SK-N-SH (cell line): ENCODE data around the gene SSB. TPM values are rescaled to one million over a fixed set of nuclear protein-coding genes. Genes with fewer than 3 reads are reported as not detected.

ENCODE experiments used
- CTCF ChIA-PET: fragments of 300-600, 350-600 bp; formaldehyde crosslinking; extraction: SDS; loops from one replicate; lab custom pipeline; 2021; lab: Yijun Ruan, JAX
- POLR2A ChIA-PET: fragments of 350-600 bp; sonication (Branson Sonifier 250); formaldehyde crosslinking; extraction: SDS; loops from one replicate; lab custom pipeline; 2020; ENCODE audit warnings: antibody characterized with exemption, inconsistent platforms; lab: Yijun Ruan, JAX
- DNase-seq: peaks from one replicate; pipeline ENCODE4 v3.0.0; 2012
- H2AFZ ChIP-seq: fragments of 200-600 bp; sonication (generic); 2 replicates; pipeline ENCODE4 v1.8.1; 2016; ENCODE audit warnings: antibody characterized with exemption, mild to moderate bottlenecking, low read depth
- H3F3A ChIP-seq: fragments of 200-600 bp; sonication (generic); replicated peaks from 2 replicates; pipeline ENCODE3; 2016; ENCODE audit warnings: antibody characterized with exemption, mild to moderate bottlenecking; ENCODE audit not compliant: insufficient read depth
- H3K27ac ChIP-seq, 2 experiments: fragments of 200-500 bp in 1 of 2; fragments of 200-600 bp in 1 of 2; sonication (Bioruptor generic) in 1 of 2; sonication (generic), shearing (Covaris generic) in 1 of 2; 2 replicates each; pipeline versions ENCODE4 v1.5.1 to v1.6.1; 2014 to 2016; ENCODE audit warnings: low read depth in 2 of 2, inconsistent platforms in 1 of 2, low read length in 1 of 2, mild to moderate bottlenecking in 1 of 2, mixed read lengths in 1 of 2
- H3K27me3 ChIP-seq: fragments of 200-600 bp; sonication (generic), shearing (Covaris generic); 2 replicates; pipeline ENCODE4 v1.6.1; 2016; ENCODE audit warnings: mixed run types; ENCODE audit not compliant: insufficient read depth
- H3K36me3 ChIP-seq, 2 experiments: fragments of 200-500 bp in 1 of 2; fragments of 200-600 bp in 1 of 2; sonication (Bioruptor generic) in 1 of 2; sonication (generic) in 1 of 2; replicated peaks in 1 of 2; 2 replicates each; pipeline versions ENCODE3 to v1.5.1; 2014 to 2016; ENCODE audit warnings: low read length in 1 of 2, mild to moderate bottlenecking in 1 of 2; ENCODE audit not compliant: insufficient read depth in 2 of 2, control insufficient read depth in 1 of 2
- H3K4me1 ChIP-seq, 2 experiments: fragments of 200-500 bp in 1 of 2; fragments of 200-600 bp in 1 of 2; sonication (Bioruptor generic) in 1 of 2; sonication (generic), shearing (Covaris generic) in 1 of 2; 2 replicates each; pipeline versions ENCODE4 v1.5.1 to v1.6.1; 2014 to 2016; ENCODE audit warnings: low read depth in 1 of 2, low read length in 1 of 2, mixed run types in 1 of 2; ENCODE audit not compliant: insufficient read depth in 2 of 2, control insufficient read depth in 1 of 2
- H3K4me2 ChIP-seq: fragments of 200-600 bp; sonication (generic), shearing (Covaris generic); 2 replicates; pipeline ENCODE4 v1.6.1; 2017; ENCODE audit warnings: mixed run types
- H3K4me3 ChIP-seq, 2 experiments: fragments of 200-500 bp in 1 of 2; fragments of 200-600 bp in 1 of 2; sonication (Bioruptor generic) in 1 of 2; sonication (generic), shearing (Covaris generic) in 1 of 2; 2 replicates each; pipeline versions ENCODE4 v1.5.1 to v1.8.1; 2014 to 2016; ENCODE audit warnings: low read depth in 2 of 2, inconsistent platforms in 1 of 2, low read length in 1 of 2, mild to moderate bottlenecking in 1 of 2, mixed read lengths in 1 of 2, moderate library complexity in 1 of 2
- H3K79me2 ChIP-seq: fragments of 200-600 bp; sonication (generic); 2 replicates; pipeline ENCODE4 v1.8.1; 2017; ENCODE audit warnings: mild to moderate bottlenecking; ENCODE audit not compliant: insufficient read depth
- H3K9ac ChIP-seq: fragments of 200-600 bp; sonication (generic); 2 replicates; pipeline ENCODE4 v1.6.1; 2017; ENCODE audit warnings: mixed run types
- H3K9me2 ChIP-seq: fragments of 200-600 bp; sonication (generic); 2 replicates; pipeline ENCODE4 v1.6.1; 2017; ENCODE audit warnings: mixed run types
- H3K9me3 ChIP-seq: fragments of 200-600 bp; sonication (generic); 2 replicates; pipeline ENCODE4 v1.6.1; 2017; ENCODE audit warnings: mixed run types, mild to moderate bottlenecking, moderate library complexity
- H4K20me1 ChIP-seq: fragments of 200-600 bp; sonication (generic); 2 replicates; pipeline ENCODE4 v1.6.1; 2017; ENCODE audit warnings: mild to moderate bottlenecking, mixed run types; ENCODE audit not compliant: insufficient read depth
- ELF1 ChIP-seq: IDR thresholded peaks from 2 replicates; pipeline ENCODE4 v1.4.0; 2012
- EP300 ChIP-seq, 2 experiments: IDR thresholded peaks; 2 replicates each; pipeline versions ENCODE4 v1.4.0 to v1.6.1; 2012; ENCODE audit warnings: borderline replicate concordance in 1 of 2, low read depth in 1 of 2, low read length in 1 of 2
- EZH2phosphoT487 ChIP-seq: fragments of 200-600 bp; sonication (generic); IDR thresholded peaks from 2 replicates; pipeline ENCODE4 v1.6.1; 2017; ENCODE audit warnings: low read depth, mixed run types, mild to moderate bottlenecking, antibody characterized with exemption, moderate library complexity, borderline replicate concordance
- FOXM1 ChIP-seq: IDR thresholded peaks from 2 replicates; pipeline ENCODE4 v1.4.0; 2012; ENCODE audit warnings: low read depth, mild to moderate bottlenecking
- GABPA ChIP-seq: IDR thresholded peaks from 2 replicates; pipeline ENCODE4 v1.4.0; 2012; ENCODE audit warnings: low read depth, mild to moderate bottlenecking
- GATA2 ChIP-seq: sonication (generic); formaldehyde crosslinking; IDR thresholded peaks from 2 replicates; pipeline ENCODE4 v1.5.0; 2020; ENCODE audit warnings: mild to moderate bottlenecking, missing genetic modification reagents
- MXI1 ChIP-seq: IDR thresholded peaks from 2 replicates; pipeline ENCODE4 v1.6.1; 2012; ENCODE audit warnings: mild to moderate bottlenecking, low read depth, low read length, improper control_type of control experiment
- NFIC ChIP-seq: IDR thresholded peaks from 2 replicates; pipeline ENCODE4 v1.4.0; 2012; ENCODE audit warnings: borderline replicate concordance
- POLR2AphosphoS5 ChIP-seq: IDR thresholded peaks from 2 replicates; pipeline ENCODE4 v1.6.1; 2012; ENCODE audit warnings: low read depth, low read length
- RXRA ChIP-seq: IDR thresholded peaks from 2 replicates; pipeline ENCODE4 v1.4.0; 2012; ENCODE audit warnings: low read depth, mild to moderate bottlenecking, borderline replicate concordance
- SMC3 ChIP-seq: IDR thresholded peaks from 2 replicates; pipeline ENCODE4 v1.6.1; 2012; ENCODE audit warnings: low read depth, low read length, improper control_type of control experiment
- TAF1 ChIP-seq: IDR thresholded peaks from 2 replicates; pipeline ENCODE4 v1.6.1; 2012; ENCODE audit warnings: low read depth, mild to moderate bottlenecking, low read length, moderate library complexity, borderline replicate concordance
- TCF12 ChIP-seq: IDR thresholded peaks from 2 replicates; pipeline ENCODE4 v1.4.0; 2012
- WGBS: methylation state at CpG from one replicate; pipeline ENCODE4 v1.1.6; 2017; ENCODE audit warnings: low lambda C conversion rate; 5-methylcytosine and 5-hydroxymethylcytosine counted together
- polyA plus RNA-seq, 3 experiments: library from polyadenylated mRNA; depleted of rRNA; stranded (reverse); fragments of >200 nt; gene quantifications; 2 replicates each; pipeline ENCODE4 v1.2.3, GENCODE V29; 2012
- TF ChIP-seq, protein P1 (sequence below): IDR thresholded peaks from 2 replicates; pipeline ENCODE4 v1.4.0; 2012; ENCODE audit warnings: low read depth
- TF ChIP-seq, protein P2 (sequence below): fragments of 150-350 bp; IDR thresholded peaks from 2 replicates; pipeline ENCODE4 v1.6.1; 2016; ENCODE audit warnings: mild to moderate bottlenecking, low read depth, low read length
- TF ChIP-seq, protein P3 (sequence below): IDR thresholded peaks from 2 replicates; pipeline ENCODE4; 2012

SSB gene
- polyA plus RNA-seq, 1 of the 3 experiments (the other 2 are of a cell fraction), result 60.8 TPM

DNA sequence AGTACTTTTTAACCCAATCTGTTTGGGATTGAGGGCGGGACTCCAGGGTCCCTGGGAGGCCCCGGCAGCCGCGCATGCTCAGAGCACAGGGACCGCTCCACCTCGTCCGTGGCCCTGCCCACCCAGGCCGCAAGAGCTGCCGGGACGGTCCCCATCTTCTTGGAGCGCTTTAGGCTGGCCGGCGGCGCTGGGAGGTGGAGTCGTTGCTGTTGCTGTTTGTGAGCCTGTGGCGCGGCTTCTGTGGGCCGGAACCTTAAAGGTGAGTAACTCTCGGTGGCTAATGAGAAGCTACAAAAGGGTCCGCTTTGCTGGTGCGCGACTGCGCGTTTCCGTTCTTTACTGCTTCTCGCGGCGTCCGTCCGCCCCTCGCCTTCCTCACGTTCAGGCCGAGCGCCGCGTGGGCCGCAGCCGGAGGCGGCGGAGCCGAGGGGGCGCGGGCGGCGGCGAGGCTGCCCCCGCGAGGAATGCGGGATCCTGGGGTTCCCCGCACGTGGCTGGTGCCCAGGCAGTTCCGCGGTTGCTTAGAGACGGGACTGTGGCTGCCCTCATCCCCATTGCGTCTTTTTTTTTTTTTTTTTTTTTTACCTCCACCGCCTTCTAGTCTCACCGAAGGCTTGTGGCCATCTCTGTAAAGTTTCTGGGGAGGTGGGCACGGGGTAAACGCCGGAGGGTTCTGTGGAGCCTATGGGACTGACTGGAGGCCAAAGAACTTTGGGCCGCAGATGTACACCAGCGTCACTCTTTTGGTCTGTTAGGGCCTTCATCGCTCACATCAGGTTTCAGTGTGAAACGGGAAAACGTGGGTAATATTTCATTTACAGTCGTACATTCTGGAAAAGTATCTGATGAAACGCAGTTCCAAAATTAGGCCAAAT is at the start of gene SSB (continued):
- TF ChIP-seq, protein P1, sequence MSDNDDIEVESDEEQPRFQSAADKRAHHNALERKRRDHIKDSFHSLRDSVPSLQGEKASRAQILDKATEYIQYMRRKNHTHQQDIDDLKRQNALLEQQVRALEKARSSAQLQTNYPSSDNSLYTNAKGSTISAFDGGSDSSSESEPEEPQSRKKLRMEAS, result no peak; the same call in 1 of the 2 replicates
- peak; percentile 96 for TF ChIP-seq POLR2AphosphoS5
- TF ChIP-seq FOXM1, result no peak
- TF ChIP-seq, protein P2, sequence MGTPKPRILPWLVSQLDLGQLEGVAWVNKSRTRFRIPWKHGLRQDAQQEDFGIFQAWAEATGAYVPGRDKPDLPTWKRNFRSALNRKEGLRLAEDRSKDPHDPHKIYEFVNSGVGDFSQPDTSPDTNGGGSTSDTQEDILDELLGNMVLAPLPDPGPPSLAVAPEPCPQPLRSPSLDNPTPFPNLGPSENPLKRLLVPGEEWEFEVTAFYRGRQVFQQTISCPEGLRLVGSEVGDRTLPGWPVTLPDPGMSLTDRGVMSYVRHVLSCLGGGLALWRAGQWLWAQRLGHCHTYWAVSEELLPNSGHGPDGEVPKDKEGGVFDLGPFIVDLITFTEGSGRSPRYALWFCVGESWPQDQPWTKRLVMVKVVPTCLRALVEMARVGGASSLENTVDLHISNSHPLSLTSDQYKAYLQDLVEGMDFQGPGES, result no peak
- TF ChIP-seq ELF1, result no peak
- TF ChIP-seq EZH2phosphoT487, result no peak
- 0 out of 2 replicates have a peak, but pooled peaks have one; percentile 8 for TF ChIP-seq SMC3
- TF ChIP-seq, protein P3, sequence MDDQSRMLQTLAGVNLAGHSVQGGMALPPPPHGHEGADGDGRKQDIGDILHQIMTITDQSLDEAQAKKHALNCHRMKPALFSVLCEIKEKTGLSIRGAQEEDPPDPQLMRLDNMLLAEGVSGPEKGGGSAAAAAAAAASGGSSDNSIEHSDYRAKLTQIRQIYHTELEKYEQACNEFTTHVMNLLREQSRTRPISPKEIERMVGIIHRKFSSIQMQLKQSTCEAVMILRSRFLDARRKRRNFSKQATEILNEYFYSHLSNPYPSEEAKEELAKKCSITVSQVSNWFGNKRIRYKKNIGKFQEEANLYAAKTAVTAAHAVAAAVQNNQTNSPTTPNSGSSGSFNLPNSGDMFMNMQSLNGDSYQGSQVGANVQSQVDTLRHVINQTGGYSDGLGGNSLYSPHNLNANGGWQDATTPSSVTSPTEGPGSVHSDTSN, result no peak
- no peak for TF ChIP-seq RXRA
- TF ChIP-seq TAF1, result peak; percentile 77; the same call in 1 of the 2 replicates
- peak; percentile 67 for TF ChIP-seq MXI1

DNA sequence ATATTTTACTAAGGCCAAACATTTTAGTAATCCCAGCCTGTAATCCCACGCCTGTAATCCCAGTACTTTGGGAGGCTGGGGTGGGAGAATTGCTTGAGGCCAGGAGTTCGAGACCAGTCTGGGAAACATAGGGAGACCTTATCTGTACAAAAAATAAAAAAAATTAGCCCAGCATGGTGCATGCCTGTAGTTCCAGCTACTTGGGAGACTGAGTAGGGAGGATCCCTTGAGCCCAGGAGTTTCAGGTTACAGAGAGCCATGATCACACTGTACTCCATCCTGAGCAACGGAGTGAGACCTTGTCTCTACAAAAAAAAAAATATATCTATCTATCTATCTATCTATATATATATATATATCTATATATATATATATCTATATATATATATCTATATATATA is 45.9 kb upstream of the SSB start:
- Histone ChIP-seq H3K9me2 (no peaks in the 10 kb centered on the region), H3F3A (no peaks in the 10 kb centered on the region), H3K9ac (no peak overlapping the region), H3K27me3 (no peaks in the 10 kb centered on the region), H4K20me1 (no peaks in the 10 kb centered on the region), H3K27ac (no peak overlapping the region), H3K36me3 (peaks cover 0 to 3% of the 10 kb centered on the region in 2 experiments), H3K9me3 (no peaks in the 10 kb centered on the region), H3K79me2 (no peaks in the 10 kb centered on the region), H3K4me2 (no peak overlapping the region), H2AFZ (no peak overlapping the region), H3K4me1 (peaks cover 0 to 2% of the 10 kb centered on the region in 2 experiments; a peak in 1 of 4 replicates), H3K4me3 (no peak overlapping the region)
- TF ChIP-seq NFIC, result no peak
- no peak for TF ChIP-seq EP300 (IDR thresholded peaks at IDR 0.05; ENCODE audit: borderline replicate concordance in 1 of 2, low read depth in 1 of 2, low read length in 1 of 2)
- TF ChIP-seq SMC3, result no peak
- no peak for TF ChIP-seq GATA2 (CRISPR knock-in tag)
- no peak for TF ChIP-seq TCF12
- no peak for TF ChIP-seq GABPA
- CTCF ChIA-PET, result interaction anchor here (1.0 to 1.3 kb wide), 2 partner anchors 13 to 59 kb away, joined by 3 read pairs; partner anchors contain the start of genes CFAP210 and PHOSPHO2
- WGBS, result 88% methylated on average over 3 of the region's 3 CpGs
- POLR2A ChIA-PET, result no interaction called here
- no peak for DNase-seq
